CMK (cell line): ENCODE data around the gene RIMBP2.
"Not testable (repeated sequence)": the region's sequence is repeated elsewhere in the genome, so short reads cannot be mapped to it uniquely, and the experiment has no call there.

Experiments
- DNase-seq: peaks from one replicate; pipeline ENCODE4 v3.0.0-alpha.2; 2010; ENCODE audit warnings: low read depth

RIMBP2 gene

GRCh38 chr12:130656411-130656810 lies 59.7 kb downstream of the RIMBP2 start:
- DNase-seq = no peak

- DNase-seq = no peak
These were observed 60.2 kb downstream of the RIMBP2 start for GRCh38 chr12:130655881-130656280.

GRCh38 chr12:130655010-130655409 lies 61.1 kb downstream of the RIMBP2 start:
- DNase-seq = no peak

- no peak for DNase-seq
These were observed 64.7 kb downstream of the RIMBP2 start for GRCh38 chr12:130651188-130651959.

GRCh38 chr12:130650131-130650530 lies 66.0 kb downstream of the RIMBP2 start:
- no peak for DNase-seq

GRCh38 chr12:130649101-130650045 lies 66.7 kb downstream of the RIMBP2 start:
- no peak for DNase-seq

- DNase-seq = no peak
These were observed 68.3 kb downstream of the RIMBP2 start for GRCh38 chr12:130647814-130648213.

GRCh38 chr12:130646716-130647370 lies 69.3 kb downstream of the RIMBP2 start:
- DNase-seq = no peak

GRCh38 chr12:130646191-130646590 lies 69.9 kb downstream of the RIMBP2 start:
- DNase-seq = not testable (repeated sequence)

- no peak for DNase-seq
These were observed 70.3 kb downstream of the RIMBP2 start for GRCh38 chr12:130645751-130646150.

GRCh38 chr12:130644566-130644965 lies 71.5 kb downstream of the RIMBP2 start:
- no peak for DNase-seq

- DNase-seq = no peak
These were observed 72.0 kb downstream of the RIMBP2 start for GRCh38 chr12:130644146-130644545.

GRCh38 chr12:130642856-130643255 lies 73.2 kb downstream of the RIMBP2 start:
- no peak for DNase-seq

- DNase-seq = no peak
These were observed 74.4 kb downstream of the RIMBP2 start for GRCh38 chr12:130641533-130642184.

GRCh38 chr12:130640901-130641300 lies 75.2 kb downstream of the RIMBP2 start:
- DNase-seq = no peak

GRCh38 chr12:130640496-130640895 lies 75.6 kb downstream of the RIMBP2 start:
- no peak for DNase-seq

GRCh38 chr12:130639476-130640424 lies 76.3 kb downstream of the RIMBP2 start:
- no peak for DNase-seq

GRCh38 chr12:130636370-130636769 lies 79.7 kb downstream of the RIMBP2 start:
- no peak for DNase-seq

- no peak for DNase-seq
These were observed 81.2 kb downstream of the RIMBP2 start for GRCh38 chr12:130634866-130635265.

GRCh38 chr12:130633771-130634170 lies 82.3 kb downstream of the RIMBP2 start:
- DNase-seq = no peak

- no peak for DNase-seq
These were observed 83.5 kb downstream of the RIMBP2 start for GRCh38 chr12:130632642-130633041.
